Activated T-helper 2 cell treated with anti-CD3 and anti-CD28 coated beads, Interferon-gamma antibody, Interleukin-2, Interleukin-4, amounts not matched to agents 10 μg/mL and 5 μg/mL and 100 μg/mL, durations not matched to agents 14 hours and 24 hours and 36 hours (primary cell): Measurements from ENCODE around the gene RAX2. TPM values are rescaled to one million over a fixed set of nuclear protein-coding genes. Genes with fewer than 3 reads are reported as not detected.
"Not testable (repeated sequence)": the region's sequence is repeated elsewhere in the genome, so short reads cannot be mapped to it uniquely, and the experiment has no call there.

Source experiments
- DNase-seq: peaks from one replicate; pipeline ENCODE4 v3.0.0; 2021; ENCODE audit warnings: low spot score
- H3K27ac Mint-ChIP-seq: one replicate; pipeline ENCODE4 v1.8.0; 2021; ENCODE audit warnings: mixed read lengths
- H3K27me3 Mint-ChIP-seq: one replicate; pipeline ENCODE4 v1.8.0; 2021; ENCODE audit warnings: low read depth, mixed read lengths
- H3K36me3 Mint-ChIP-seq: one replicate; pipeline ENCODE4 v1.8.0; 2021; ENCODE audit warnings: low read depth, mixed read lengths
- H3K4me1 Mint-ChIP-seq: one replicate; pipeline ENCODE4 v1.8.0; 2021; ENCODE audit warnings: low read depth, mixed read lengths
- H3K4me3 Mint-ChIP-seq: one replicate; pipeline ENCODE4 v1.8.0; 2021; ENCODE audit warnings: low read depth, mild to moderate bottlenecking, moderate library complexity, mixed read lengths
- H3K9me3 Mint-ChIP-seq: one replicate; pipeline ENCODE4 v1.8.0; 2021; ENCODE audit warnings: mixed read lengths
- intact Hi-C: fragments of 100-400 bp; cut with micrococcal nuclease; formaldehyde crosslinking; loops from one replicate; pipeline ENCODE4 v1.15.1; 2023
- total RNA-seq: library from RNA; stranded (reverse); gene quantifications from 2 replicates; pipeline ENCODE4 v1.2.3, GENCODE V29; 2022

RAX2 gene
- total RNA-seq, 1 donor from 2014 or later, result not detected

- no peak overlapping the region for H3K4me3 Mint-ChIP-seq
Observed at GRCh38 chr19:3768748-3769099, 3.3 kb downstream of the RAX2 start.

GRCh38 chr19:3768015-3768747, 3.8 kb downstream of the RAX2 start:
- peaks cover 7% of the 10 kb centered on the region for H3K4me1 Mint-ChIP-seq

More at GRCh38 chr19:3768748-3769099, 3.3 kb downstream of the RAX2 start:
- Mint-ChIP-seq H3K9me3 (no peaks in the 10 kb centered on the region), H3K27ac (no peak overlapping the region), H3K27me3 (no peaks in the 10 kb centered on the region), H3K36me3 (peaks cover 13% of the 10 kb centered on the region), H3K4me1 (peaks cover 5% of the 10 kb centered on the region)
- no peak for DNase-seq
- intact Hi-C loops, result loop anchor here (10.0 kb wide), 2 partner anchors 216 to 416 kb away; partner anchors contain the start of genes ANKRD24, EEF2 and SIRT6

GRCh38 chr19:3767050-3767449, 5.0 kb downstream of the RAX2 start:
- peaks cover 11% of the 10 kb centered on the region for H3K4me1 Mint-ChIP-seq
- H3K4me3 Mint-ChIP-seq, result no peak overlapping the region
- DNase-seq, result no peak
- peaks cover 19% of the 10 kb centered on the region for H3K36me3 Mint-ChIP-seq
- H3K9me3 Mint-ChIP-seq, result no peaks in the 10 kb centered on the region
- intact Hi-C loops, result loop anchor here (10.0 kb wide), 2 partner anchors 218 to 418 kb away; partner anchors contain the start of genes ANKRD24, EEF2 and SIRT6
- H3K27me3 Mint-ChIP-seq, result no peaks in the 10 kb centered on the region
- no peak overlapping the region for H3K27ac Mint-ChIP-seq

More at GRCh38 chr19:3768015-3768747, 3.8 kb downstream of the RAX2 start:
- Mint-ChIP-seq H3K36me3 (peaks cover 15% of the 10 kb centered on the region), H3K9me3 (no peaks in the 10 kb centered on the region), H3K27me3 (no peaks in the 10 kb centered on the region), H3K4me3 (no peak overlapping the region), H3K27ac (no peak overlapping the region)
- intact Hi-C loops, result loop anchor here (10.0 kb wide), 2 partner anchors 217 to 417 kb away; partner anchors contain the start of genes ANKRD24, EEF2 and SIRT6
- DNase-seq, result no peak

- no peak for DNase-seq
- intact Hi-C loops, result loop anchor here (10.0 kb wide), 2 partner anchors 218 to 418 kb away; partner anchors contain the start of genes ANKRD24, EEF2 and SIRT6
- Mint-ChIP-seq H3K9me3 (no peaks in the 10 kb centered on the region), H3K4me3 (no peak overlapping the region), H3K4me1 (peaks cover 16% of the 10 kb centered on the region), H3K27ac (peak overlapping the region; percentile 9), H3K27me3 (no peaks in the 10 kb centered on the region), H3K36me3 (peaks cover 19% of the 10 kb centered on the region)
Observed at GRCh38 chr19:3766520-3766919, 5.5 kb downstream of the RAX2 start.

- not testable (repeated sequence) for H3K4me3 Mint-ChIP-seq, H3K9me3 Mint-ChIP-seq, H3K27me3 Mint-ChIP-seq, H3K27ac Mint-ChIP-seq, DNase-seq
- Mint-ChIP-seq H3K4me1 (peaks cover 16% of the 10 kb centered on the region), H3K36me3 (peaks cover 25% of the 10 kb centered on the region)
- intact Hi-C loops, result loop anchor here (10.0 kb wide), 2 partner anchors 219 to 419 kb away; partner anchors contain the start of genes ANKRD24, EEF2 and SIRT6
Observed at GRCh38 chr19:3765757-3766156, 6.3 kb downstream of the RAX2 start.

DNA sequence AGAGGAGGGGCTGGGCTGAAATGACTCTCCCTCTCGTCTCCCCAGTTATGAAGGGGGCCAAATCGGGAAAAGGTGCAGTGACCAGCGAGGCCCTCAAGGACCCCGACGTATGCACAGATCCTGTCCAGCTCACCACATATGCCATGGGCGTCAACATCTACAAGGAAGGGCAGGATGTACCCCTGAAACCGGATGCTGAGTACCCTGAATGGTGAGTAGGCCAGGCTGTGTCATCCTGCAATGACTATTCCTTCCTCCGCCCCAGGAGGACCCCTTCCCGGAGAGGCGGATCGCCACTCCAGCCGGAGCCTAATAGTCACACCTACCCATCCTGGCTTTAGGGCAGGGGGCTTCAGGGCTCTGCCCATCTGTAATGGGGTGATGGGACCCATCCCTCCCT, 6.9 kb downstream of the RAX2 start:
- intact Hi-C loops, result loop anchor here (10.0 kb wide), 2 partner anchors 220 to 420 kb away; partner anchors contain the start of genes ANKRD24, EEF2 and SIRT6

DNA sequence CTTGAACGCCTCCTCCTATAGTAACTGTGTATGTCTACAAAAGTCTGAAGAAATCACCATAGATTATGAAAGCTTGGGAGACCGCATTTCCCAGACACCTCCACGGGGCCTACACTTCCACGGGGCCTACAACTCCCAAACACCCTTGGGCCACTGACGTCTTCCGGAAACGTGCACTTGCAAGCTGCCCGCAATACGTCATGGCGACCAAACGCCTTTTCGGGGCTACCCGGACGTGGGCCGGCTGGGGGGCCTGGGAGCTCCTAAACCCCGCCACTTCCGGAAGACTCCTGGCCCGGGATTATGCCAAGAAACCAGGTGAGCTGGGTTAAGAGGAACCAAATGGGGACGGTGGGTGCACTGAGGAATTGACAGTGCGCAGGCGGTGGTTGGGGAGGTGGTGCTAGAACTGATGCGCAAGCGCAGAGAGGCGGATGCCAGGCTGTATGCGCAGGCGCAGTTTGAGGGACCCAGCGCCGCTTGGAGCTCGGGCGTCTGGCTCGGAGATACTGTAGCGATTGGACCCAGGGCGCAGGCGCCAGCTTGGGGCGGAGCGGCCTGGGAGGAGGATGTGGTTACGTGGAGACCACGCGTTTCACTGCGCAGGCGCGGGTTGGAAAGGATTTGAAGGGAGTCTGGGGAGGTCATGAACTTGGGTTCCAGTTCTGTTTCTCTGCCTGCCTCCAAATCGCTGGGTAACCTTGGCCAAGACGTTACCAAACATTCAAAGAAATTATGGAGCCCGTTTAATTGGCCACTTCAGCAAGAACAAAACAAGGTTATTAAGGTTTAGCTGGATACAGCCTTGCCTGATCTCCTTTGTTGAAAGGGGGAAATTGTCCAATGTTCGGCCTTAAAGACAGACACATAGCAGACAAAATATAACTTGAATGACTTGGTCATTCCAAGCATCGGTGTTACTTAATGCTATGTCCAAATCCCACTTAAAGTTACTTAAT, 9.2 kb downstream of the RAX2 start, which contains the start of gene MRPL54:
TSS of gene MRPL54 (plus strand) at position 182 of the 959 bp plus-strand sequence. CDS start at position 201, 19 bp downstream.
- peak within 1 kb of the TSS; percentile 99 for H3K27ac Mint-ChIP-seq
- peaks cover 16% of the 10 kb centered on the region for H3K4me1 Mint-ChIP-seq
- peaks cover 31% of the 10 kb centered on the region for H3K36me3 Mint-ChIP-seq
- peak within 1 kb of the TSS; percentile 100 for H3K4me3 Mint-ChIP-seq
- no peaks in the 10 kb centered on the region for H3K9me3 Mint-ChIP-seq
- intact Hi-C loops, result loop anchor here (2.0 to 10.0 kb wide), 4 partner anchors 50 to 575 kb away; partner anchors contain the start of genes ANKRD24, EEF2, NCLN and SIRT6
- H3K27me3 Mint-ChIP-seq, result no peaks in the 10 kb centered on the region
- DNase-seq, result peak; percentile 100

More for the DNA sequence above, 6.9 kb downstream of the RAX2 start:
- Mint-ChIP-seq H3K27me3 (no peaks in the 10 kb centered on the region), H3K9me3 (no peaks in the 10 kb centered on the region), H3K4me3 (no peak overlapping the region), H3K27ac (no peak overlapping the region), H3K36me3 (peaks cover 25% of the 10 kb centered on the region), H3K4me1 (peaks cover 16% of the 10 kb centered on the region)
- DNase-seq, result no peak

GRCh38 chr19:3762130-3762473, 9.9 kb downstream of the RAX2 start:
- Mint-ChIP-seq H3K27ac (peak overlapping the region; percentile 99), H3K36me3 (peaks cover 31% of the 10 kb centered on the region), H3K9me3 (no peaks in the 10 kb centered on the region), H3K4me3 (peak overlapping the region; percentile 100), H3K4me1 (peaks cover 16% of the 10 kb centered on the region), H3K27me3 (no peaks in the 10 kb centered on the region)
- intact Hi-C loops, result loop anchor here (2.0 to 10.0 kb wide), 4 partner anchors 51 to 575 kb away; partner anchors contain the start of genes ANKRD24, EEF2, NCLN and SIRT6
- DNase-seq, result no peak

- DNase-seq, result peak; percentile 92
- peaks cover 31% of the 10 kb centered on the region for H3K36me3 Mint-ChIP-seq
- H3K27me3 Mint-ChIP-seq, result no peaks in the 10 kb centered on the region
- H3K4me3 Mint-ChIP-seq, result peak within 1 kb of the TSS; percentile 100
- no peaks in the 10 kb centered on the region for H3K9me3 Mint-ChIP-seq
- intact Hi-C loops, result loop anchor here (2.0 to 10.0 kb wide), 4 partner anchors 51 to 574 kb away; partner anchors contain the start of genes ANKRD24, EEF2, NCLN and SIRT6
- peaks cover 17% of the 10 kb centered on the region for H3K4me1 Mint-ChIP-seq
- H3K27ac Mint-ChIP-seq, result peak within 1 kb of the TSS; percentile 99
Observed at GRCh38 chr19:3761382-3762129, 10.5 kb downstream of the RAX2 start, which contains the start of gene APBA3. TSS of gene APBA3 (minus strand) at chr19:3761692. CDS start at chr19:3760264, 1,428 bp downstream.

DNA sequence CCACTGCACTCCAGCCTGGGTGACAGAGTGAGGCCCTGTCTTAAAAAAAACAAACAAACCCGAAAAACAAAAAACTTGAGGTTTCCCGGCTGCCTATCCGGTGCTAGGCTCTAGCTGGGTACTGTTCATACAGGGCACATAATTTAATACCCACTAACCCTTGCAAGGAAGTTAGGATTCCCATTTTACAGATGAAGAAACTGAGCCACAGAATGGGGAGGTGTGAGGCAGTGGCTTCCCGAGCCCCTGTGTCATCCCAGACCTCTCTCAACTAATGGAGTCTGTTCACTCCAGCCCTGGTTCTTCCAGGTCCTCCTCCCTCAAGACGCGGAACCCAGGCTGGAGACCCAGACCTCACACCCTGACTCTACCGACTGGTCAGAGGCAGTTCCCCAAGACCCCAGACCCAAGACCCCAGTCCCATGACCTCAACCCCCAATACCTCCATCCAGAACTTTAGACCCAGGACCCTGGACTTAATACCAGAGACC, 11.1 kb downstream of the RAX2 start:
- Mint-ChIP-seq H3K9me3 (no peaks in the 10 kb centered on the region), H3K27me3 (no peaks in the 10 kb centered on the region), H3K36me3 (peaks cover 28% of the 10 kb centered on the region), H3K4me1 (peaks cover 14% of the 10 kb centered on the region), H3K27ac (peak overlapping the region; percentile 95), H3K4me3 (peak overlapping the region; percentile 100)
- intact Hi-C loops, result loop anchor here (5.0 to 10.0 kb wide), 3 partner anchors 224 to 574 kb away; partner anchors contain the start of genes ANKRD24, EEF2, NCLN and SIRT6
- no peak for DNase-seq

DNA sequence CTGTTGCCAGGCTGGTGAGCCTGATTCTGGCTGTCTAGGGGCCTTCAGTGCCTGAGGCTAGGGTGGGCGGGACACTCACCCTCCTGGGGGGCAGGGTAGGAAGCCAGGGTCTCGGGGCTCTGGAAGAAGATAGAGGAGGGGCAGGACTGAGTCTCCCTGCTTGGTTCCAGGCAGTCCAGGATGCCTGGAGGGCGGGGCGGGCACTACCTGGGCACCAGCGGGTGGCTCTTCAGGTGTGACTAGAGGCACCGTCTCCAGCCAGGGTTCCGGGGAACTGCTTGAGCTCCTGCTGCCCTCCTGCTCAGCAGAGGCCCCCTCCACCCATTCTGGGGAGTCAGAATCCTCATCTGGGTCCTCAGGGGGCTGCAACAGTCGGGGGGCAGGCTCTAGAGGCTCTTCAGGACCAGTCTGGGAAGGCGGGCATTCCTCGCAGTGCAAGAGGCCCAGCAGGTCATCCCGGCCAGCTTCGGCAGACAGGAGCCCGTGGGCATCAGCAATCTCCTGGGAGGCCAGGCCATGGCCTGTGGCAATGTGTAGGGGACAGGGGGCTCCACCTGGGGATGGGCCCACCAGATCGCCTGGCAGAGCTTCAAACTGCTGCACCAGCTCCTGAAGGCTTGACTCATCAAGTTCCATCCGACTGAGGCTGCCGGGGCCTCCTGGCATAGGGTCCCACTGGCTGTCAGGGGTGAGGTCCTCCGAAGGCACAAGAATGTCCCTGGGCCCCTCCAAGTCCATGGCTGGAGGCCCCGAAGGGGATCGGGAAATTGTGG, 12.4 kb downstream of the RAX2 start:
- peak overlapping the region; percentile 100 for H3K4me3 Mint-ChIP-seq
- no peak for DNase-seq
- peaks cover 19% of the 10 kb centered on the region for H3K4me1 Mint-ChIP-seq
- H3K36me3 Mint-ChIP-seq, result peaks cover 36% of the 10 kb centered on the region
- no peaks in the 10 kb centered on the region for H3K9me3 Mint-ChIP-seq
- intact Hi-C loops, result loop anchor here (5.0 to 10.0 kb wide), 3 partner anchors 225 to 572 kb away; partner anchors contain the start of genes ANKRD24, EEF2, NCLN and SIRT6
- H3K27me3 Mint-ChIP-seq, result no peaks in the 10 kb centered on the region
- H3K27ac Mint-ChIP-seq, result no peak overlapping the region
